GM18498 (cell line): ENCODE results near the gene PREX1.

Source experiments
- ATAC-seq: cut with Tn5 transposase; IDR thresholded peaks from one replicate; pipeline ENCODE4 v1.9.1; 2021; ENCODE audit warnings: mild to moderate bottlenecking, moderate library complexity; ENCODE audit not compliant: unreplicated experiment

The PREX1 gene

DNA sequence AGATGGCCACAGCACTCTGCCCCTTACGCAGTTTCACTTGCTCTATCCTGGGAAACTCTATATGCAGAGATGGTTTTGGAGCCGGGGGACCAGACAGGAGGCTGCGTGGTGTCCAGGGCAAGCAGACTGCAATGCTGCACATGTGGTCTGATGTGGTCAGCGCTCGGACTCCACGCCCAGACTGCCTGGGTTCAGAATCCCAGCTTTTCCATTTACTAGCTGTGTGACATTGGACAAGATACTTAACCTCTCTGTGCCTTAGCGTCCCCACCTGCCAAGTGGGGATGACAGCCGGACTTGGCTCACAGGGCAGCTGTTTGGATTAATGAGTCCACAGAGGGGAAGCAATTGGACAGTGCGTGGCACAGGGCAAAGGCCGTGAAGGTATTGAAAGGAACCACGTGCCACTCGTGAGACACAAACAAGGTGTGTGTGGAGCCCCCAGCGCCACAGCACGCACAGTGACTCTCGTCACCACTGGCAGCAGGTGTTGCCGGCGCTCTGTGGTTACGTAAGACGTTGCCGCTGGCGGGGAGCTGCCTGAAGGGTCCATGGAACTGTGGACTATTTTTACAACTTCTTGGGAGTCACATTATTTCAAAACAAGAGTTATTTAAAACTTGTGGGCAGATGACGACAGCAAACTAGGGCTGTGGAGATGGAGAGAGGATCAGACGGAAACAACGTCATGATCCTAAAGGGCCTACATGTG, 201.4 kb downstream of the PREX1 start:
- no peak for ATAC-seq

DNA sequence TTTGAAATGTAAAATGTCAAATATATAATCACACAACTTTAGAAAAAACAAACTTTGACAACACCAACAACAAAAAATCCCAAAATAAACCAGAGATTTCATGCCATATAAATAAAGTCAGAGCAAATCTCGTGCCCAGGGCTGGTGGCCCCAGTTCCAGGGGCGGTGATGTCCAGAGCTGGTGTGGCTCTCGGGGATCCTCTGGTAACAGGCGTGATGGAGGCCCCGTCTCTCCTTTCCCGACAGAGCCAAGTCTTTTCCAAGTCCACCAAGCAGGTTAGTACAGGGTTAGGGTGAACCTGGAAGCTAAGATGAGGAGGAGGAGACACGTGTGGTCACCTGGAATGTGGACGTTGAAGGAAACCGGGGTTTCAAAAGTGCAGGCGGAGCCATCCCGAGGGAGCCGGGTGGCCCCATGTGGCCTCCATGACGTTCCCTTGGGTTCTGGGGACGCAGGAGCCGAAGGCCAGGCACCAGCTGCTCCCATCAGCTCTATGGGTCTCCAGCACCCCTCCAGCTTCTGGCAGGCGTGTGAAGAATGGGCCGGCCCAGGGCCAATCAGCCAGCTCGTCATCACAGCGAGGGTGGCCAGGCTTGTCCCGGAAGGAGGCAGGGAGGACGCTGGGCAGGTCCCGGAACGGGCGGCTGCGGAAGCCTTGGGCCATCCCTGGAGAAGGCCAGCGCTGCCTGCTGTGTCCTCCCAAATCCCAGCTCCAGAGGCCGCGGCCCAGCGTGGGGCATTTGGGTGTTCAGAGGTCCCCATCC, 202.5 kb downstream of the PREX1 start:
- no peak for ATAC-seq

DNA sequence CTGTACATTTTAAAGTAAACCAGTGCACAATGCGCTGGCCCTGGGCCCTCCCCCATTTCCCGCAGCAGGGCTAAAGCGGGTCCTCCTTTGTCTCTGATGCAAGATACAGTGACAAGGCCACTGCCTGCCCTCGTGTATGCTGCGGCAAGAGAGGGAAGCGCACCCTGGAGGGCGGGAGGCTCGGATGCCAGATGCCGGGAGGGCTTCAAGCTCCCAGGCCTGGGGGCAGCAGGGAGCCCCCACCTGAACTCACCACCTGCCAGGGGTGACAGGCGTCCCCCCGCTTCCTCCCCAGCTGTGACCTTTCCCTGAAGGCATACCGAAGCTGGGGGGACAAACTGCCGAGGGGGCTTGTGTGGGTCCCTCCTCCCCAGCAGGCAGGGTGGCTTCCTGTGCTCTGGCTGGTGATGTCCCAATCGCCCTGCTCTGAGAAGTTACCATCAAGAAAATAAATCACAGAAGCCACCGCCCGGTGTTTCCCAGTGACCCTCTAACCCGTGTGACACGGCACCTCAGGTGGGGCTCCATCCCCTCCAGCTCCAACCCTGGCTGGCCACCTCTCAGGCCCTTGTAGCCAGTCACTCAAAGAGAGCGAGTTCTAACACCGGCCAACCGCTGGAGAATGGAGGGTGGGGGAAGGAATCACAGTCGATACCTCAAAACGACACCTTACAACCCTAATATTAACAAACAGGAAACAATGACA, 203.3 kb downstream of the PREX1 start:
- ATAC-seq = no peak

DNA sequence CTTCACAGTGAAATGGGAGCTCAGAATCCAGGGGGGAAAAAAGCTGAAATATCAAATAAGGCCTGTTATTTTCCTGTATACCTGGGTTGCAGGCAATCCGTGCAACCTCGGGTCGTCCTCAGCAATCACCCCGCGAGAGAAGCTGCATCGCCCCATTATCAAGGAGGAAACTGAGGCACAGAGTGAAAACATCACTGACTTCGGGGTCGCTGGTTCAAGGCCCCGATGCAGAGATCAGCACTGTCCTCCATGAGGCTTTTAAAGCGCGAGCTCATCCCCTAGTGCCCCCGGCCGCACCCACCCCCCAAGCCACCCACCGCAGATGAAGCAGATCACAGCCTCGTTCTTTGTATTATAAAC, 203.9 kb downstream of the PREX1 start:
- no peak for ATAC-seq

DNA sequence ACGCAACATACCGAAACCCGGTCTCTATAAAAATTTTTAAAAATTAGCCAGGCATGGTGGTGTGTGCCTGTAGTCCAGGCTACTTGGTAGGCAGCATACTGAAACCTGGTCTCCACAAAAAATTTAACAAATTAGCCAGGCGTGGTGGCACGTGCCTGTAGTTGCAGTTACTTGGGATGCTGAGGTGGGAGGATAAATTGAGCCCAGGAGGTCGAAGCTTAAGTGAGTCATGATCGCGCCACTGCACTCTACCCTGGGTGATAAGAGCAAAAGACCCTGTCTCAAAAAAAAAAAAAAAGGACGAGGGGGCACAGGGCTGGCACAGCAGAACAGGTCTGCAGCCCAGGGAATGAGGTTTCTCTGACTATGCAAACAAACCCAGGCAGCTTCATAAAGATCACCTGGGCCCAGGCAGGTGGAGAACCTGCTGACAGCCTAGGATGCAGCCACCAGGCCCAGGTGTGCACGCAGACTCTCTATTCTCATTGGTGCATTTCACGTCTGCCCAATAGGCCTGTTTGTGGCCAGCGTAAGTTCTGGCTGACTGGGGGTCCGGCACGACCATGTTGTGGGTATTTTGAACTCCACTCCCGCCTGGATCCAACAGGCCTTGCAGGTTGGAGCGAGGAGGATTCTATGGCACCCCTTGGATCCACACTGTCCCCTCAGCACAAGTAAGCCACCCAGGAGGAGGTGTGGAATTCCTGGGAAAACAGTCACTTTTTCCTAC, 204.5 kb downstream of the PREX1 start:
- no peak for ATAC-seq

DNA sequence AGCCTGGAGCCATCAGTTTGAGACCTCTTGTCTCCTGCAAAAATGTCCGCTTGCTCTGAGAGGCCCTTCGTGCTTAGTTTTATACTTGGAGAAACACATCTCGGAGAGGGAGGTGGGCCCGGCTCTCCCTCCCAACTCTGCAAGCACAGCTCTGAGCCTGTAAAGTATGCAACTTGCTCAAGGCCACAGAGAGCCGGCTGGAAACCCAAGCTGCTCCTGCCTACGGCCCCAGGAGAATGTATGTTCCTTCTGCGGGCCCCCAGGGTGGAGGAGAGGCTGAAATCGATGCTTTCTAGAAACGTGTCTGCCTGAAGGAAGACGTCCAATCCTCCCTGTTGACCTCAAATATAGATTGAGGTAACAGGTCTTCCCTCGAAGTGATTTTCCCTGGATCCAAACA, 205.4 kb downstream of the PREX1 start:
- no peak for ATAC-seq

DNA sequence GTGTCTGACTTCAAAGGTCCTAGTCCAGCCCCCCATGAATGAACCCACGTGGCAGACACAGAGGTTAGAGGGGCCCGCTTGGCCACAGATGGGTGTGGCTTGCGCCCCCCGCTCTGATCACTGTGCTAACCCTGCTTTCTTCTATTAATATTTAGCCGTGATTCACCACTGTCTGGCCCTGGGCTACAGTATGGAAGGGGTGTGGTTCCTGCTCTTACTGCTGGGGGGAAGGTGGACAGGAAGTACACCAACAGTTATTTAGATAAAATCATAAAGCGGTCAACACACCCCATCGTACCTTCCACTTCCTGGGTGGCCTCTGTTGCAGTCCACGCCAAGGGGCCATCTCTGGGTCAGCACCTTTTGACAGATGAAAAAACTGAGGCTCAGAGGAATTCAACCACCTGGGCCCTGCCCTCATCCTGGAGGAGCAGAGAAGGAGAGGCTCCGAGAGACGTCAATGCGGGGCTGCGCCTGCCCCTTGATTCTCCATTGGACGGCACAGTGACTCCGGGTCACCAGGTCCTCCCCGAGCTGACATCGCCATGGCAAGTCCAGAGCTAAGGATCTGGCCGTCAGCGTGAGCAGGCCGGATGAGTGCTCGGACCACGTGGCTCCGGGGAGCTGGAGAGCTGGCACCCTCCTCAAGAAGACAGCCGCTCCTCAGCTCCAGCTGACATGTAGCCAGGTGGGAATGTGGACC, 206.3 kb downstream of the PREX1 start:
- ATAC-seq = no peak

DNA sequence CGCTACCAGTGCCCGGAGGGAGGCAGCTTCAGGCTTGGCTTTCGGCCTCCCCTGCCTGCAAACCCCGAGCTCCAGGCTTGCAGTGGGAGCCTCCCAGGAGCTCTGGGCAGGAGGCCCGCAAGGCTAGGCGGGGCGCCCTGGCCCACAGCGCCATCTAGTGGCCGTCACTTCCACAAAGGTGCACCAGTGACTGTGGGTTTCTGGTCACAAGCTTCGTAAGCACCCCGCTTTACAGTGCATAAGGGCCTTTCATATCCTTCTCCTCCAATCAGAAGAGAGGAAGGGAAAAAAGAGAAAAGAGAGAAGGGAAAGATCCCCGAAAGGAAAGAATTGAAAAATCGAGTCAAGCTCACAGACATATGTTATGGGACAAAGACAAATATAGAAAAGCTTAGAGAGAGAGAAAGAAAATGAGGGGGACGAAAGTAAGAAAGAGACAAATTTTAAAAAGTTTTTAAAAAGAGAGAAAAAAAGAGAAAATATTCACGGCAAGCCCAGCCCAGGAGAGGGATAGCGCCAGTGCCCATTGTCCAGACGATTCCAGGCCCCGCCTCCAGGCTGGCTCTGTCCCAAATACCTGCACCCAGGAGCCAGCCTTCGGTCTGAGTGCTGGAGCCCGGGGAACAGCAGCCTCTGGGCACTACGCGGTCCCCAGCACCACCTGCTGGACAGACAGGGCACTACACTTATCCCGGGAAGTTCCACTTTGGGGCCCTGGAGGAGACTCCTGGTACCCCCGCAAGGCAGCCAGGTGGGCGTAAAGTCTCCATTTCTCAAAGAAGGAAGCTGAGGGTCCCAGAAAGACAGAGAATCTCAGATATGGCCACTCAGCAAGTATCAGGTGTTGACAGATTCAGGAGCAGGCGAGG, 207.1 kb downstream of the PREX1 start:
- ATAC-seq = no peak

DNA sequence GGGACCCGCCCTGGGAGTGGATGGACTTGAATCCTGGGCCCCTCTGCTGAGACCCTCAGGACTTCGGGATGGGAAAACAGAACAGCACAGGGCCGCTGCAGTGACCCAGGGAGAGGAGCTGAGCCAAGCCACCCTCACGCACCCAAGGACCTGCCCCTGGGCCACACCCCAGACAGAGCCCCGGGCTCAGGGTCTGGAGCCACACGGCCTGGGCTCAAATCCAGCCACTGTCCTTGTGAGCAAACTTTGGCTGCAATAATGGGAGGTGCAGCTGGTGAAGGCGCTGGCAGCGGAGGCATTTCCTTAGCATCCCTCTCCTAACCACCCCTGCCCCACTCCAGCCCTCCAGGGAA, 207.7 kb downstream of the PREX1 start:
- no peak for ATAC-seq

DNA sequence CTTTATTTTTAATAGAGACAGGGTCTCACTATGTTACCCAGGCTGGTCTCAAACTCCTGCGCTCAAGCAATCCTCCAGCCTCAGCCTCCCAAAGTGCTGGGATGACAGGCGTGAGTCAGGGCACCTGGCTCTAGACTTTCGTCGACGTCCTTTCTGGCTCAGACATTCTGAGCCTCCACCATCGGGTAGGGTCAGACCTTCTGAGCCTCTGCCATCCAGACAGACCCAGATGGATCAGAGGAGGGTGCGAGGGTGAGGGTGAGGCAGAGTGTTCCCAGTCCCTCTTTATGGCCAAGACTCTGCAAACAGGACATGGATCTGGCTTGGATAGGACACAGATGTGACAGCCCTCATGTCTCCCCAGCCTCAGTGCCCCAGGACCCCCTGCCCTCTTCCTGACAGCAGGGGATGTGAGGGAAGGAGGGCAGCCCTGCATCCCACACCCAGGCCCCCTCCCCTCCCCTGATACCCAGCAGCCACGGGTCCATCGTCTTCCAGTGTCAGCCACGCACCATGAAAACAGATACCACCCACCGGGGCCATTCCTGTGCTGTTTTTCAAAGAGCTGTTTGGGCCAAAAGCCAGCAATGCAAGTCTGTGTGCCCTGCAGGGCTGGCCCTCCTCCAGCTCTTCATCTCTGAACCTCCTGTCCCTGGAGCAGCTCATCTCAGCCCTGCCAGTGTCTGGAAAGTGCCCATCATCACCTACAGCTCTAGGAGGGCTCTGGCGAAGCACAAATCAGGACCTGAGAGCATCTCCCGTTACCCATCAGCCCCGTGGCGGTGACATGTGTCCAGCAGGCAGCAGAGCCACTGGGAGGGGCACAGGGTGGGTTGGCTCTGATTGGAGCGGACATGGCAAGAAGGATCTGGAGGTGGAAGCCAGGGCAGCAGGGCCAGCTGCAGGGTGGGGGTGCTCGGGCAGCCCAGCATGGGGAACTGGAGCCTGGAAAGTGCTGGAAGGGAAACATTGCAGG, 208.4 kb downstream of the PREX1 start:
- no peak for ATAC-seq

DNA sequence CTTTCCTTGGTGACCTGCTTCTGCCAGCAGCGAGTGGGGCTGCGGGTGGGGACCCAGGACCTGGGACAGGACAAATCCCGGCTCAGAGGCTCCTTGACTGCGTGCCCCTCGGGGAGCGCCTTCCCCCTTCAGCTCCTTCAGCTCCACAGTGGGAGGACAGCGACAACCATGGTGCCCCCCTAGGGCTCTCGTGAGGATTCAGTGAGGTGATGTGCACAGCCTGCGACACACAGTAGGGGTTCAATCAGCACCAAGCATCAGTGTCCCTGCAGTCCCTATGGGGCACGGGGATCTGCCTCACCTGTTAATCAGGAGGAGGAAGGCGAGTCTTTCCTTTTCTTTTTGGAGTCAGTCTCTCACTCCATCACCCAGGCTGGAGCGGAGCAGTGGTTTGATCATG, 209.2 kb downstream of the PREX1 start:
- ATAC-seq = no peak

DNA sequence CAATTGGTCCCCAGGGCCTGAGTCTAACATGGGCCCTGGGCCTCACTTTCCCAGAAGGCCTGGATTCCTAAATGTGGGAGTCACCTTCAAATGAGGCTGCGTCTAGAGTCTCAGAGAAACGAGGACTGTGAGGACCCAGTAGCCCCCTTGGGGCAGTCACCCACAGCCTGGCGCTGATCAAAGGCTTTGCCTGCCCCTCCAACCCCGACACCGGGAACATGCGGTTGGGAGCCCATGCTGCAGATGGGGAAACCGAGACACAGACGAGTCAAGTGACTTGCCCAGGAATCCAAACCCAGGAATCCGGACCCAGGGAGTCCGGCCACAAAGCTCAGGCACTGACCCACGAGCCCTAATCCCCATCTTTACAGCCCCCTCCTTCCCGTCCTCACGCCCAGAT, 209.7 kb downstream of the PREX1 start:
- ATAC-seq = no peak

DNA sequence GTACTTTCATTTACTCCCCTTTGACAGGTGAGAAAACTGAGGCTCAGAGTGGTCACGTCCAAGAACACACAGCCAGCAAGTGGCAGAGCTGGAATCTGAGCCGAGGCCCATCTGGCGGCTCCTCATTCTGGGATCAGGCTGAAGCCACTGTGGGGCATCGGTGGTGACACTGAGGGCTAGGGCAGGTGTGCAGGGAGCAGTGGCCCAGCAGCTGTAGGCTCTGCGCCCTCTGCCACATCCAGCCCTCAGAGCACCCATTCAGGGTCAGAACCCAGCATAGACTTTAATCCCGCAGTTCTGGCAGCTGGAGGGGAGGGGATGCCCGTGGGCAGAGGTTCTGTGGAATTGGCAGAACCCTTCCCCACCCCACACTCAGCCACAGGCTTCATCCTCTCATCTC, 210.3 kb downstream of the PREX1 start:
- no peak for ATAC-seq

DNA sequence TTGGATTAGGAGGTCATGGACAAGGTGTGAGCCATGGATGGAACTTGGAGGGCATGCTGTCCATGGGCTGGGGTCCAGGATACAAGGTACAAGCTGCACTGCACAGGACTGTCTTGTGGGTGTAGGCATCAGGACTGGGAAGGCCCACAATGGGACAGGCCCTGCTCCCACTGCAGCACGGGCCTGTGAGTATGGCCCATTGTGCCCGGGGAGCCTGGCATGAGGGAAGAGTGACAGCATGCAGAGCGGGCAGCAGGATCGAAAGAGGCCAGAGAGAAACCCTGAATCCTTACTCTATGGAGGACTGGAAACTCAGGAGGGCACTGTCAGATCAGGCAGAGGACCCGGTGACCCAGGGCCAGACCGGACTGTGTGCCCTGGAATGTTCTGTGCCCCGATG, 211.3 kb downstream of the PREX1 start:
- ATAC-seq = no peak

DNA sequence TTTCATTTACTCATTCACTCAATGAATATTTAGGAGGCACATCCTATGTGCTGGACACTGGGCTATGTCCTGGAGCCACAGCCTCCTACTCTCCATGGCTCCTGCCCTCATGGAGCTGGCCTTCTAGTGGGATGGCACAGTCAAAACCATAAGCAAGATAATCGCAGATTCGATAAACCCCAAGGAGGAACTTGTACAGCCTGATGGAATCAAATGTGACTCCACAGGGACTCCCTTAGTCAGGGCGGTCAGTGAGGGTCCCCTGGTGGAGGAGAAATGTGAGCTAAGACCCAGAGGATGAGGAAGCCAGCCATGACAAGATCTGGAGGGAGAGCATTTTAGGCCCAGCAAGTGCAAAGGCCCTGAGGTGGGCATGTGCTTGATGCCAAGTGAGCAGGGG, 211.9 kb downstream of the PREX1 start:
- ATAC-seq = no peak

DNA sequence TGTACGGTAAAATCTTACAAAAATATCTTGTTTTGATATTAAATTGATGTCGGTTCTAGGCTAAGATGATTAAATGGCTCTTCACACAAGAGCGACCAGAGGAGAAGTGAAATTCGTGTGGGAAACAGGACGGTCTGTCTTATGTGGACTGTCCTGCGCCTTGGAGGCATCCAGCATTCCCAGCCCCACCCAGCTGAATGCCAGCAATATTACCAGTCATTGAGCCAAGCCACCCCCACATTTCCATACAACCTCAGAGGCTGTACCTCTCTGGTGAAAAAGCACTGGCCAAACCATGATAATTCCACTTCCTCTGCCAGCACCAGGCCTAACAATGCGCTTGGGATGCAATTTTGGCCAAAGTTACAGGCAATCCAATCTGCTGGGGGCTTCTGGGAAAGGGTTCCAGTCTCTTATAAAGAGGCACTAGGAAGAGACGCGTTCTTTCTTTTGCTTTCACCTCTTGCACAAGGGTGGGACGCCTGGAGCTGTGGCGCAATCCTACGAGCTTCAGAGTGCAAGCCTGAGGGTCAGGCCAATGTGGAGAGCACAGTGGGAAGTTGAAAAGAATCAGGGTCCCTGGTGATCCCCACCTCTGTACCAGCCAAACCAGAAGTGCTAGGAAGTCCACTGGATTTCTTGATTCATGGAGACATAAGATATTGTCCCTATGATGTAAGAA, 213.1 kb downstream of the PREX1 start:
- ATAC-seq = no peak

DNA sequence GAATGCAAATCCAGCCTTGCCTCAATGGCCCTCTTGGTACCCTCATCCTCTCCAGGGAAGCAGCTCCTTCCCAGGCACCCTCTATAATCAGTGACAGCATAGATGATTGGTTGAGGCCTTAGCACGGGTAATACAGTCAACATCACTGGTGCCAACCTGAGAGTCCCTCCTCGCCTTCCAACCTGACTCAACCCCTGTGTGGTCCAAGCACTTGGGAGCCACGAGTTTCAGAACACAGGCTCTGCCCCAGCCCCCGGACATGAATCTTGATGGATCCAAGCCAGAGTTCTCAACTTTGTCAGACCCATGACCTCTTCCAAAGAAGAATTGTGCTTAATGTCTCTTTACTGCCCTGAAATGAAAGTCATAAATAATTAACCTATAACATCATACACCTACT, 213.9 kb downstream of the PREX1 start:
- ATAC-seq = no peak

DNA sequence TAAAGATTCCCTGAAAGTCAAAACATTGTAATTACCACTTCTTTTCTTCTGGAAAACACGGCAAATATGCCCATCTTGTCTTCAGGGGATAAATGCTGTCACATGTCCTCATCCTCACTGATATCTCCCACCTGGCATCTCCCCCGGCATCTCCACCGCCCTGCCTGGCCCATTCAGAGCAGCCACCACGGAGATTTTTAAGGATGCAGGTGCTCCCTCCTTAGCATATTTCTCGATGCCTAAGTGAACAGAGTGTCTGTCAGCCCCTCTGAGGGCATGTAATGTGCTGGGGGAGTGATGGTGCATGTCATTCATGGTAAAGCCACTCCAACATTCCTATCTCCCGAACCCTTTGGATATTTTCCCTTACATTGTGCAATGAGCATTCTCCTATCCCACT, 215.5 kb downstream of the PREX1 start:
- no peak for ATAC-seq
